ENCODE measurements around the gene NCAPG2. TPM values are rescaled to one million over a fixed set of nuclear protein-coding genes. Genes with fewer than 3 reads are reported as not detected.

NCAPG2 gene
- total RNA-seq, 2 donors from 2014 or later = 45.0 to 117 TPM

- peaks cover 6% of the 10 kb centered on the region for H3K36me3 Mint-ChIP-seq
- no peak for ATAC-seq
These were observed 26.1 kb upstream of the NCAPG2 start for GRCh38 chr7:158730383-158731346.

DNA sequence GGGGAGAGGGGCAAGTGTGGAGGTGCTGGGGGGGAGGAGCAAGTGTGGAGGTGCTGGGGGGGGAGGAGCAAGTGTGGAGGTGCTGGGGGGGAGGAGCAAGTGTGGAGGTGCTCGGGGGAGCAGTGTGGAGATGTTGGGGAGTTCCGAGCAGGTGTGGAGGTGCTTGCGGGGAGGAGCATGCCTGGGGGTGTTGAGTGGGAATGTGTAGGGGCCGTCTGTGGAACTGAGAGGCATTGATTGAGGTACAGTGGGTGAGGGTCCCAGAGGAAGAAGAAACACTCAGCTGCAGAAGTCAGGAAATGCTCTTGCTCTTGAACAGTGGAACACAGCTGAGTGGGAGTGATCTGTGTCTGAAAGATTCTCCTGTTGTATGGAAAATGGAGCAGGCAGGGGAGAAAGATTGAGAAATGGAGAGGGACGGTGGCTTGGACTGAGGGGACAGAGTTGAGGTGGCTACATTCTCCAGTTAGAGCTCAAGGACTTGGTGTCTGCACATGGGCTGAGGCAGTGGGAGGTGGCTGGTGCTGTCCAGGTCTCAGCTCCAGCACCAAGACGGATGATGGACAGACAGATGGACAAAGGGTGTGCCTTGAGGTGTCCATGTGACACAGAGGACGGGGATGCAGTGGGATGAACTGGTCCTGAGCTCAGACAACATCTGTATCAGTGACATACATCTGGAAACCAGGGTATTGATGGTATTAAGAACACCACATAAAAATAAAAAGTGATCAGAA is 25.2 kb upstream of the NCAPG2 start:
- no peaks in the 10 kb centered on the region for H3K9me3 Mint-ChIP-seq
- ATAC-seq = no peak
- no peaks in the 10 kb centered on the region for H3K27me3 Mint-ChIP-seq
- H3K27ac Mint-ChIP-seq = peak overlapping the region in 1 of 2 donors; percentile 20
- no peak overlapping the region for H3K4me3 Mint-ChIP-seq
- peaks cover 17 to 20% of the 10 kb centered on the region in 2 donors for H3K4me1 Mint-ChIP-seq (ENCODE audit: low read depth in 2 of 2)
- H3K36me3 Mint-ChIP-seq = peaks cover 6% of the 10 kb centered on the region
- no peak for DNase-seq (ENCODE audit: low spot score)

More at GRCh38 chr7:158730383-158731346, 26.1 kb upstream of the NCAPG2 start:
- no peak for DNase-seq (ENCODE audit: low spot score)
- Mint-ChIP-seq H3K9me3 (no peaks in the 10 kb centered on the region), H3K27ac (peak overlapping the region in 1 of 2 donors; percentile 16), H3K4me3 (no peak overlapping the region), H3K27me3 (no peaks in the 10 kb centered on the region), H3K4me1 (ENCODE audit: low read depth in 2 of 2) (peaks cover 17 to 22% of the 10 kb centered on the region in 2 donors)

DNA sequence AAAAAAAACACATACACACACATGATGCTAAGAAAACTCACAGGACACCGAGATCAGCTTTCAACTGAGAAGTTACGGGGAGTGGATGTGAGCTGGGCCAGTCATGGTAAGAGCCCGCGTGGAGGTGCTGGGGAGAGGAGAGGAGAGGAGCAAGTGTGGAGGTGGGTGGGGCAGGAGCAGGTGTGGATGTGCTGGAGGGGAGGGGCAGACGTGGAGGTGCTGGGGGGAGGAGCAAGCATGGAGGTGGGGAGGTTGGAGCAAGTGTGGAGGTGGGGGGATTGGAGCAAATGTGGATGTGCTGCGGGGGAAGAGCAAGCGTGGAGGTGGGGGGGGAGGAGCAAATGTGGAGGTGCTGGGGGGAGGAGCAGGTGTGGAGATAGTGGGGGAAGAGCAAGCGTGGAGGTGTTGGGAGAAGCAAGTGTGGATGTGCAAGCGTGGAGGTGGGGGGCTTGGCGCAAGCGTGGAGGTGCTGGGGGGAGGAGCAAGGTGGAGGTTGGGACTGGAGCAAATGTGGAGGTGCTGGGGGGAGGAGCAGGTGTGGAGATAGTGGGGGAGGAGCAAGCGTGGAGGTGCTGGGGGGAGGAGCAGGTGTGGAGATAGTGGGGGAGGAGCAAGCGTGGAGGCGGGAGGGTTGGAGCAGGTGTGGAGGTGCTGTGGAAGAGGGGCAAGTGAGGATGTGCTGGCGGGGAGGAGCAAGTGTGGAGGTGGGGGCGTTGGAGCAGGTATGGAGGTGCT is 24.5 kb upstream of the NCAPG2 start:
- DNase-seq (ENCODE audit: low spot score) (no peak), ATAC-seq (no peak)
- H3K27ac Mint-ChIP-seq = peak overlapping the region in 1 of 2 donors; percentile 44
- no peak overlapping the region for H3K4me3 Mint-ChIP-seq
- H3K4me1 Mint-ChIP-seq (ENCODE audit: low read depth in 2 of 2) = peaks cover 17 to 19% of the 10 kb centered on the region in 2 donors
- H3K27me3 Mint-ChIP-seq = no peaks in the 10 kb centered on the region
- no peaks in the 10 kb centered on the region for H3K9me3 Mint-ChIP-seq
- H3K36me3 Mint-ChIP-seq = peaks cover 6% of the 10 kb centered on the region

- Mint-ChIP-seq H3K36me3 (peaks cover 6% of the 10 kb centered on the region), H3K4me1 (ENCODE audit: low read depth in 2 of 2) (peaks cover 11 to 14% of the 10 kb centered on the region in 2 donors), H3K9me3 (no peaks in the 10 kb centered on the region), H3K4me3 (no peak overlapping the region), H3K27me3 (no peaks in the 10 kb centered on the region), H3K27ac (no peak overlapping the region)
- DNase-seq (ENCODE audit: low spot score) = no peak
- ATAC-seq = no peak
These were observed 23.1 kb upstream of the NCAPG2 start for GRCh38 chr7:158727690-158728089.

GRCh38 chr7:158726277-158726807 is 21.7 kb upstream of the NCAPG2 start:
- Mint-ChIP-seq H3K27me3 (no peaks in the 10 kb centered on the region), H3K36me3 (peaks cover 6% of the 10 kb centered on the region), H3K9me3 (no peaks in the 10 kb centered on the region), H3K4me3 (no peak overlapping the region), H3K4me1 (ENCODE audit: low read depth in 2 of 2) (peaks cover 8 to 11% of the 10 kb centered on the region in 2 donors), H3K27ac (no peak overlapping the region)
- no peak for DNase-seq (ENCODE audit: low spot score)
- ATAC-seq = no peak

DNA sequence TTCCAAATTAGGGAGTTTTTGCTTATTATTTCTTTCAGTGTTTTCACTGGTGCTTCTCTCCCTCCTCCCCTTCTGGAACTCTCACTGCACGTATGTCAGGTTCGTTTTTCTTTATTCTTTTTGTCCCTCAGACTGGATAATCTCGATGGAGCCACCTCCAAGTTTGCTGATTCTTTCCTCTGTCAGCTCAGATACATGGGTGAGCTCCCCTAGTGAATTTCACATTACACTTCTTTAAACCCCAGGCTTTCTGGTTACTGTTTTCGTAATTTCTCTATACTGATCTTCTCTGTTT is 20.8 kb upstream of the NCAPG2 start:
- no peak overlapping the region for H3K27ac Mint-ChIP-seq
- DNase-seq (ENCODE audit: low spot score) = no peak
- no peak overlapping the region for H3K4me3 Mint-ChIP-seq
- H3K27me3 Mint-ChIP-seq = no peaks in the 10 kb centered on the region
- peaks cover 8 to 9% of the 10 kb centered on the region in 2 donors for H3K4me1 Mint-ChIP-seq (ENCODE audit: low read depth in 2 of 2)
- H3K9me3 Mint-ChIP-seq = no peaks in the 10 kb centered on the region
- ATAC-seq = no peak
- H3K36me3 Mint-ChIP-seq = peaks cover 5% of the 10 kb centered on the region

DNA sequence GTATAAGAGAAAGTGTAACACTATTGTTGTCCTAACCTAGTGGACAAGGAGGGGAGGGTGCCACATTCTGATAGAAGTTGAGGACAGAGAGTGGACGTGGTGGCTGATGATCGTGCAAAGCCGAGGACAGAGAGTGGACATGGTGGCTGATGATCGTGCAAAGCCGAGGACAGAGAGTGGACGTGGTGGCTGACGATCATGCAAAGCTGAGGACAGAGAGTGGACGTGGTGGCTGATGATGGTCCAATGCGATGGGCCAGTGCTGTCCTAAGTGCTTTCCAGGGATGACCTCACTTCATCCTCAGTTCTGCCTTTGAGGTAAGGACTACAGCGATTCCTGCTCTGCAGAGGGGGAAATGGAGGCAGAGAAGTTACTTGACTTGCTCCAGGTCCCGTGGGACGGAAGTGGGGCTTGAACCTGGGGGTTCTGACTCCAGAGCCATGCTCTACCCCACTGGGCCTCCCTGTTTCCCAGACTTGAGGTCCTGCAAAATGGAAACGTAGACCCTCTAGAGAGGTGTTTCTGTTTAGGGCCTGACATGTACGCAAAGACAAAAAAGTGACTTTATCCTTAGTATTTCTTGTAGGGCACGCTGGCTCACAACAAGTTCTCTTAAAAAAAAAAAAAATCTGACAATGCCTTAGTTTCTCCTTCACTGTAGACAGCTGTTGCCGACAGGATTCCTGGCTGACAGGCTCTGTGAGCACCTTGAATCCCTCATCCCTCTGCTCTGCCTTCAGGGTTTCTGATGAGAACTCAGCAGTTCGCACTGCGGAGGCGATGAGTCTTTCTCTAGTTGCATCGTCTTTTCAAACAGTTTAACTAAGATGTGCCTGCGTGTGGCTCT is 20.3 kb upstream of the NCAPG2 start:
- H3K9me3 Mint-ChIP-seq = no peaks in the 10 kb centered on the region
- ATAC-seq (no peak), DNase-seq (ENCODE audit: low spot score) (no peak)
- H3K4me3 Mint-ChIP-seq = no peak overlapping the region
- H3K27me3 Mint-ChIP-seq = no peaks in the 10 kb centered on the region
- no peaks in the 10 kb centered on the region for H3K36me3 Mint-ChIP-seq
- peaks cover 3 to 4% of the 10 kb centered on the region in 2 donors for H3K4me1 Mint-ChIP-seq (ENCODE audit: low read depth in 2 of 2)
- H3K27ac Mint-ChIP-seq = no peak overlapping the region

GRCh38 chr7:158723714-158724385 is 19.2 kb upstream of the NCAPG2 start:
- DNase-seq (ENCODE audit: low spot score) = no peak
- H3K4me3 Mint-ChIP-seq = no peak overlapping the region
- H3K27me3 Mint-ChIP-seq = peaks cover under 1% of the 10 kb centered on the region in 2 donors
- no peak overlapping the region for H3K27ac Mint-ChIP-seq
- no peak for ATAC-seq
- H3K4me1 Mint-ChIP-seq (ENCODE audit: low read depth in 2 of 2) = peaks cover 0 to 2% of the 10 kb centered on the region in 2 donors
- H3K36me3 Mint-ChIP-seq = no peaks in the 10 kb centered on the region
- H3K9me3 Mint-ChIP-seq = no peaks in the 10 kb centered on the region

- DNase-seq (ENCODE audit: low spot score) = no peak
- H3K4me3 Mint-ChIP-seq = no peak overlapping the region
- no peak for ATAC-seq
- peaks cover 0 to 2% of the 10 kb centered on the region in 2 donors for H3K4me1 Mint-ChIP-seq (ENCODE audit: low read depth in 2 of 2)
- no peaks in the 10 kb centered on the region for H3K36me3 Mint-ChIP-seq
- H3K27me3 Mint-ChIP-seq = peaks cover 5 to 6% of the 10 kb centered on the region in 2 donors
- H3K9me3 Mint-ChIP-seq = no peaks in the 10 kb centered on the region
- H3K27ac Mint-ChIP-seq = no peak overlapping the region
These were observed 18.7 kb upstream of the NCAPG2 start for GRCh38 chr7:158723266-158723665.

GRCh38 chr7:158722574-158723237 is 18.1 kb upstream of the NCAPG2 start:
- peaks cover 8 to 12% of the 10 kb centered on the region in 2 donors for H3K27me3 Mint-ChIP-seq
- no peak overlapping the region for H3K4me3 Mint-ChIP-seq
- H3K4me1 Mint-ChIP-seq (ENCODE audit: low read depth in 2 of 2) = peaks cover 0 to 2% of the 10 kb centered on the region in 2 donors
- H3K27ac Mint-ChIP-seq = no peak overlapping the region
- H3K9me3 Mint-ChIP-seq = no peaks in the 10 kb centered on the region
- DNase-seq (ENCODE audit: low spot score) (no peak), ATAC-seq (no peak)
- H3K36me3 Mint-ChIP-seq = no peaks in the 10 kb centered on the region

GRCh38 chr7:158720112-158720511 is 15.5 kb upstream of the NCAPG2 start:
- H3K9me3 Mint-ChIP-seq = no peaks in the 10 kb centered on the region
- ATAC-seq = no peak
- H3K27me3 Mint-ChIP-seq = peaks cover 12 to 21% of the 10 kb centered on the region in 2 donors
- no peak for DNase-seq (ENCODE audit: low spot score)
- H3K27ac Mint-ChIP-seq = no peak overlapping the region
- H3K36me3 Mint-ChIP-seq = no peaks in the 10 kb centered on the region
- no peak overlapping the region for H3K4me3 Mint-ChIP-seq
- H3K4me1 Mint-ChIP-seq (ENCODE audit: low read depth in 2 of 2) = peaks cover 0 to 2% of the 10 kb centered on the region in 2 donors

GRCh38 chr7:158716802-158717201 is 12.2 kb upstream of the NCAPG2 start:
- H3K9me3 Mint-ChIP-seq = no peaks in the 10 kb centered on the region
- H3K4me1 Mint-ChIP-seq (ENCODE audit: low read depth in 2 of 2) = peaks cover 0 to 12% of the 10 kb centered on the region in 2 donors
- no peak overlapping the region for H3K4me3 Mint-ChIP-seq
- H3K27me3 Mint-ChIP-seq = peaks cover 12 to 21% of the 10 kb centered on the region in 2 donors
- H3K27ac Mint-ChIP-seq = no peak overlapping the region
- DNase-seq (ENCODE audit: low spot score) = no peak
- ATAC-seq = no peak
- no peaks in the 10 kb centered on the region for H3K36me3 Mint-ChIP-seq
